ENCODE data around the gene ATP13A3. TPM values are rescaled to one million over a fixed set of nuclear protein-coding genes. Genes with fewer than 3 reads are reported as not detected.

ATP13A3 gene
- total and polyA plus RNA-seq, 4 donors = 33.6 to 257 (median 56.4) TPM

DNA sequence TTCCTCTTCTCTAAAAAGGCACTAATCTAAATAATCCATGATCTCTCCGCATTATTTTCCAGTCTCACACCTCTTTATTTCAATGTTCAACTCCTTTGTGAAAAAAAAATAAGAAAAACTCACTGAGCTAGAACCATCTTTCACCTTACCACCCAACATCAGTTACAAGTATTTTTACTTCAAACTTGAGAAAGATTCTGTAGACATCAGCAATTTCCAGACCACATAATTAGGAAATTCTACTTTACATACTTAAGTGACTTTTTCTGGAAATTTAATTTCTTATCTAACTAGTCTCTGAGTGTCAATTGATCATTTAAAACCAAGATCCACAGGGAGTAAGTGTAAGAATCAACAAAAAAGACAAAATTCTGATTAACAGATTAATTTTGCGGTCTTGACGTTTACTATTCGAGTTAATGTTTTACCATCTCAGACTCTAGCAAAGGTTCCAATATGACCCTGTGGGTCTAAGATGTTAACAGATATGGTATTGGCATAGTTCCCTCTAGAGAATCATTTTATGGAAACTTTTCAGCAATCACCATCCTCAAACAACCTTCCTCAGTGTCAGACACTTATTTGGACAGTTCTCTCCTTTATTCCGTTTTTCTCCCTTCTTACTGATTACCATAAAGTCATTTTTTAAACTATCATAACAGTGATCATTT, 5.1 kb downstream of the ATP13A3 start:
- no peaks in the 10 kb centered on the region for H3K9me3 ChIP-seq (ENCODE audit: control insufficient read depth in 4 of 4, low read length in 3 of 4)
- H3K4me3 ChIP-seq (ENCODE audit: low read depth in 1 of 3, low read length in 3 of 3) = no peak overlapping the region
- peaks cover 0 to 2% (median 0%) of the 10 kb centered on the region in 4 donors for H3K36me3 ChIP-seq (ENCODE audit: control insufficient read depth in 4 of 4, insufficient read depth in 3 of 4, low read depth in 1 of 4, low read length in 3 of 4)
- no peak for DNase-seq (ENCODE audit: low spot score)
- peaks cover 5 to 52% (median 37%) of the 10 kb centered on the region in 4 donors for H3K4me1 ChIP-seq (ENCODE audit: control insufficient read depth in 4 of 4, insufficient read depth in 4 of 4, low read length in 3 of 4)
- no peaks in the 10 kb centered on the region for H3K27me3 ChIP-seq (ENCODE audit: control insufficient read depth in 4 of 4, insufficient read depth in 4 of 4, low read length in 3 of 4)
- peak overlapping the region in 1 of 2 donors; percentile 17 for H3K9ac ChIP-seq (ENCODE audit: low read depth in 1 of 2, low read length in 2 of 2)
- H3K27ac ChIP-seq (ENCODE audit: low read depth in 1 of 2, low read length in 2 of 2) = peak overlapping the region; percentile 22 to 42
- WGBS = 49% methylated on average over 5 of the region's 5 CpGs
- peak; percentile 61 to 73 for TF ChIP-seq HNF4A (conservative IDR thresholded peaks at IDR 0.05)
- peak; percentile 65 to 68 for TF ChIP-seq RXRA (IDR thresholded peaks at IDR 0.05)
- TF ChIP-seq, protein P1, sequence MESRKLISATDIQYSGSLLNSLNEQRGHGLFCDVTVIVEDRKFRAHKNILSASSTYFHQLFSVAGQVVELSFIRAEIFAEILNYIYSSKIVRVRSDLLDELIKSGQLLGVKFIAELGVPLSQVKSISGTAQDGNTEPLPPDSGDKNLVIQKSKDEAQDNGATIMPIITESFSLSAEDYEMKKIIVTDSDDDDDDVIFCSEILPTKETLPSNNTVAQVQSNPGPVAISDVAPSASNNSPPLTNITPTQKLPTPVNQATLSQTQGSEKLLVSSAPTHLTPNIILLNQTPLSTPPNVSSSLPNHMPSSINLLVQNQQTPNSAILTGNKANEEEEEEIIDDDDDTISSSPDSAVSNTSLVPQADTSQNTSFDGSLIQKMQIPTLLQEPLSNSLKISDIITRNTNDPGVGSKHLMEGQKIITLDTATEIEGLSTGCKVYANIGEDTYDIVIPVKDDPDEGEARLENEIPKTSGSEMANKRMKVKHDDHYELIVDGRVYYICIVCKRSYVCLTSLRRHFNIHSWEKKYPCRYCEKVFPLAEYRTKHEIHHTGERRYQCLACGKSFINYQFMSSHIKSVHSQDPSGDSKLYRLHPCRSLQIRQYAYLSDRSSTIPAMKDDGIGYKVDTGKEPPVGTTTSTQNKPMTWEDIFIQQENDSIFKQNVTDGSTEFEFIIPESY (IDR thresholded peaks at IDR 0.05) = peak; percentile 39
- peak; percentile 75 for TF ChIP-seq TAF1 (conservative IDR thresholded peaks at IDR 0.05)
- TF ChIP-seq HNF4G (IDR thresholded peaks at IDR 0.05) = no peak
- TF ChIP-seq, protein P2, sequence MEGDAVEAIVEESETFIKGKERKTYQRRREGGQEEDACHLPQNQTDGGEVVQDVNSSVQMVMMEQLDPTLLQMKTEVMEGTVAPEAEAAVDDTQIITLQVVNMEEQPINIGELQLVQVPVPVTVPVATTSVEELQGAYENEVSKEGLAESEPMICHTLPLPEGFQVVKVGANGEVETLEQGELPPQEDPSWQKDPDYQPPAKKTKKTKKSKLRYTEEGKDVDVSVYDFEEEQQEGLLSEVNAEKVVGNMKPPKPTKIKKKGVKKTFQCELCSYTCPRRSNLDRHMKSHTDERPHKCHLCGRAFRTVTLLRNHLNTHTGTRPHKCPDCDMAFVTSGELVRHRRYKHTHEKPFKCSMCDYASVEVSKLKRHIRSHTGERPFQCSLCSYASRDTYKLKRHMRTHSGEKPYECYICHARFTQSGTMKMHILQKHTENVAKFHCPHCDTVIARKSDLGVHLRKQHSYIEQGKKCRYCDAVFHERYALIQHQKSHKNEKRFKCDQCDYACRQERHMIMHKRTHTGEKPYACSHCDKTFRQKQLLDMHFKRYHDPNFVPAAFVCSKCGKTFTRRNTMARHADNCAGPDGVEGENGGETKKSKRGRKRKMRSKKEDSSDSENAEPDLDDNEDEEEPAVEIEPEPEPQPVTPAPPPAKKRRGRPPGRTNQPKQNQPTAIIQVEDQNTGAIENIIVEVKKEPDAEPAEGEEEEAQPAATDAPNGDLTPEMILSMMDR (IDR thresholded peaks at IDR 0.05; ENCODE audit: low read depth, low read length, missing input control) = no peak
- TF ChIP-seq FOXA1 (IDR thresholded peaks at IDR 0.05) = no peak
- no peak for TF ChIP-seq GABPA (IDR thresholded peaks at IDR 0.05 in 1 of 2, conservative IDR thresholded peaks at IDR 0.05 in 1 of 2)
- TF ChIP-seq, protein P3, sequence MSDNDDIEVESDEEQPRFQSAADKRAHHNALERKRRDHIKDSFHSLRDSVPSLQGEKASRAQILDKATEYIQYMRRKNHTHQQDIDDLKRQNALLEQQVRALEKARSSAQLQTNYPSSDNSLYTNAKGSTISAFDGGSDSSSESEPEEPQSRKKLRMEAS (IDR thresholded peaks at IDR 0.05) = peak; percentile 27
- peak in 1 of 2 donors; percentile 7 for TF ChIP-seq RAD21 (IDR thresholded peaks at IDR 0.05)
- TF ChIP-seq, protein P4, sequence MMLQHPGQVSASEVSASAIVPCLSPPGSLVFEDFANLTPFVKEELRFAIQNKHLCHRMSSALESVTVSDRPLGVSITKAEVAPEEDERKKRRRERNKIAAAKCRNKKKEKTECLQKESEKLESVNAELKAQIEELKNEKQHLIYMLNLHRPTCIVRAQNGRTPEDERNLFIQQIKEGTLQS (IDR thresholded peaks at IDR 0.05) = no peak
- peak; percentile 28 to 31 for TF ChIP-seq JUND (IDR thresholded peaks at IDR 0.05)
- TF ChIP-seq EGR1 (IDR thresholded peaks at IDR 0.05; ENCODE audit: low read depth in 2 of 2) = peak in 1 of 2 donors; percentile 39
- no peak for TF ChIP-seq NR2F2 (IDR thresholded peaks at IDR 0.05)
- TF ChIP-seq YY1 (IDR thresholded peaks at IDR 0.05) = peak; percentile 46
- TF ChIP-seq SP1 (IDR thresholded peaks at IDR 0.05) = peak; percentile 43
- TF ChIP-seq, protein P5, sequence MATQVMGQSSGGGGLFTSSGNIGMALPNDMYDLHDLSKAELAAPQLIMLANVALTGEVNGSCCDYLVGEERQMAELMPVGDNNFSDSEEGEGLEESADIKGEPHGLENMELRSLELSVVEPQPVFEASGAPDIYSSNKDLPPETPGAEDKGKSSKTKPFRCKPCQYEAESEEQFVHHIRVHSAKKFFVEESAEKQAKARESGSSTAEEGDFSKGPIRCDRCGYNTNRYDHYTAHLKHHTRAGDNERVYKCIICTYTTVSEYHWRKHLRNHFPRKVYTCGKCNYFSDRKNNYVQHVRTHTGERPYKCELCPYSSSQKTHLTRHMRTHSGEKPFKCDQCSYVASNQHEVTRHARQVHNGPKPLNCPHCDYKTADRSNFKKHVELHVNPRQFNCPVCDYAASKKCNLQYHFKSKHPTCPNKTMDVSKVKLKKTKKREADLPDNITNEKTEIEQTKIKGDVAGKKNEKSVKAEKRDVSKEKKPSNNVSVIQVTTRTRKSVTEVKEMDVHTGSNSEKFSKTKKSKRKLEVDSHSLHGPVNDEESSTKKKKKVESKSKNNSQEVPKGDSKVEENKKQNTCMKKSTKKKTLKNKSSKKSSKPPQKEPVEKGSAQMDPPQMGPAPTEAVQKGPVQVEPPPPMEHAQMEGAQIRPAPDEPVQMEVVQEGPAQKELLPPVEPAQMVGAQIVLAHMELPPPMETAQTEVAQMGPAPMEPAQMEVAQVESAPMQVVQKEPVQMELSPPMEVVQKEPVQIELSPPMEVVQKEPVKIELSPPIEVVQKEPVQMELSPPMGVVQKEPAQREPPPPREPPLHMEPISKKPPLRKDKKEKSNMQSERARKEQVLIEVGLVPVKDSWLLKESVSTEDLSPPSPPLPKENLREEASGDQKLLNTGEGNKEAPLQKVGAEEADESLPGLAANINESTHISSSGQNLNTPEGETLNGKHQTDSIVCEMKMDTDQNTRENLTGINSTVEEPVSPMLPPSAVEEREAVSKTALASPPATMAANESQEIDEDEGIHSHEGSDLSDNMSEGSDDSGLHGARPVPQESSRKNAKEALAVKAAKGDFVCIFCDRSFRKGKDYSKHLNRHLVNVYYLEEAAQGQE (IDR thresholded peaks at IDR 0.05) = no peak
- TF ChIP-seq FOXA2 (IDR thresholded peaks at IDR 0.05) = peak; percentile 43
